Erythroblast (primary cell): ENCODE data around the gene NPHP4.
A peak's percentile ranks its signal among the peaks of the same experiment; 100 is the strongest.

Experiments
- DNase-seq, 2 experiments: peaks; one replicate each; lab custom pipeline; 2025; lab: John Stamatoyannopoulos, UW
- GATA1 ChIP-seq: IDR thresholded peaks from 2 replicates; pipeline ENCODE4 v1.6.1; 2011; ENCODE audit warnings: low read depth, mild to moderate bottlenecking, control low read depth, low read length, moderate library complexity
- POLR2A ChIP-seq: IDR thresholded peaks from 2 replicates; pipeline ENCODE4 v1.6.1; 2011; ENCODE audit warnings: mild to moderate bottlenecking, low read length

The NPHP4 gene

DNA sequence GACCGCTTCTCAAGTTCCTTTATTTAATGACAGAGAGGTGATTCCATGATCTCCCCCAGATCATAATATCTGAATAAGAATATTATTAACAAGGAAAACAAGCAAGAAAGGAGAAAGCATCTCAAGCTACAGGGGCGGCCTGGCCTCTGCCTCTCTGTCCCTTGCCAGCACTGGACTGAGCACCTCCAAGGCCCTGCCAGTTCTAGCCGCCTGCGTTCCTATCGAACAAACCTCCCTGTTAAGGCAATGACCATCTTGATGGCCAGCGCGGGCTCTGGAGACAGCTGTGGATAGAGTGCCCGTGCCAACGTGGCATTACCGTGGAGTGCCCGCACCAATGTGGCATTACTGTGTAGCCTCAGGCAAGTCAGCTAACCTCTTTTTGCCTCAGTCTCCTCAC lies 84.8 kb downstream of the NPHP4 start:
- DNase-seq, result no peak
- TF ChIP-seq POLR2A (no peak), GATA1 (no peak)

DNA sequence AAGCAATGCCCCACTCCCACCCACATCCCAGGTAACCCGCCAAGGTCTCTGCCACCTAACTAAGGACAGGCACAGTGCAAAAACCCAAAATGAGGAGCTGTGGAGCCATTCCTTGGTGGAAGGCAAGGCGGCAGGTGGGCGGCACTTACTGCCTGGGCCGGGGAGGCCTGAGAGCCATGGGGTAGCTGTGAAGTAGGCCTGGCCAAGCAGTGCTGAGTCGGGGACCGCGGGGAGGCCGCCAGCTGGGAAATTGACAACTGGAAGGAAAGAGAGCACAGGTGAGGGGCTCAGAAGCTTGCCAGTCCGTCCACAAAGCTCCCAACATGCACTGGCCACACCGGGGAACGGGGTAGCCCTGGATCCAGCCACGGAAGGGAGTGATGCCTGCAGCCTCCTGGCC lies 85.3 kb downstream of the NPHP4 start:
- TF ChIP-seq POLR2A (no peak), GATA1 (no peak)

GRCh38 chr1:5906116-5906515 lies 86.1 kb downstream of the NPHP4 start:
- DNase-seq, result no peak
- TF ChIP-seq GATA1, result no peak
- no peak for TF ChIP-seq POLR2A

More for the DNA sequence above, 85.3 kb downstream of the NPHP4 start:
- DNase-seq, result no peak

GRCh38 chr1:5905436-5905835 lies 86.8 kb downstream of the NPHP4 start:
- TF ChIP-seq POLR2A (no peak), GATA1 (no peak)
- no peak for DNase-seq

DNA sequence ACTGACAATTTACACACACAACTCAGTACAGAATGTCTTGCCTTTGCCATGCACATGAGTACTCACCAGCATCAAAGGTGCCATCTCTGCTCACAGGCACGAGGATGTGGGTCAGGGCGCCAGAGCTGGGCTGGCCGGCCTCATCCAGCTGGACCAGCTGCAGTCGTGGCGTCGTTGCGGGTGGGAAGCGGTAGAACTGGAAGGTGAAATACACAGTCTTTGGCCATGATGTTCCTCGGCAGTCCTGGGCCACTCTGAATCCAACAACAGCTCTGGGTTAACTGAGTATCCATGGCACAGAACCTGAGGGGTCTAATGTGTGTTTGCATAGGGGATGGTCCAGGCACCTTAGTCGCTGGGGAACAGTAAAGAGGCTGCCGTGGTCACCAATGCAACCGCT lies 87.7 kb downstream of the NPHP4 start:
- DNase-seq, result no peak
- no peak for TF ChIP-seq GATA1
- no peak for TF ChIP-seq POLR2A

- DNase-seq, result no peak
- TF ChIP-seq GATA1 (no peak), POLR2A (no peak)
These were observed 88.5 kb downstream of the NPHP4 start for GRCh38 chr1:5903680-5904079.

DNA sequence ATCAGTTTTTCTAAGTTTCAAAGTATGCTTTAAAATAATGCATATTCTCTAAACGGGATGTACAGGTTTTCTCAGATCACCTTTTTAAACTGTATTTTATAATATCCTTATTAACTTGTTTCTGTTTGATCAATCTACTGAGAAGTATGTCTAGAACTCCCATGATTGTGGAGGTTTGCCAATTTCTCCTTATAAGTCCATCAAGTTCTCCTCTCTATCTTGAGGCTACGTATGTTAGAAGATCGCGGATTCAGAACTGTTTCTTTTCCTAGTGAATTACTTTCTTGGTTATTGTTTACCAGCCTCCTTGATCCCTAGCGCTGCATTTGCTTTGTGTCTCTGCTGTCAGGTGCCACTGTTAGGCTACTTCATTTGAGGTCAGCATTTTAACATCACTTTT lies 89.2 kb downstream of the NPHP4 start:
- DNase-seq, result no peak
- no peak for TF ChIP-seq GATA1

GRCh38 chr1:5901841-5902240 lies 90.4 kb downstream of the NPHP4 start:
- TF ChIP-seq POLR2A (no peak), GATA1 (no peak)
- DNase-seq, result no peak

DNA sequence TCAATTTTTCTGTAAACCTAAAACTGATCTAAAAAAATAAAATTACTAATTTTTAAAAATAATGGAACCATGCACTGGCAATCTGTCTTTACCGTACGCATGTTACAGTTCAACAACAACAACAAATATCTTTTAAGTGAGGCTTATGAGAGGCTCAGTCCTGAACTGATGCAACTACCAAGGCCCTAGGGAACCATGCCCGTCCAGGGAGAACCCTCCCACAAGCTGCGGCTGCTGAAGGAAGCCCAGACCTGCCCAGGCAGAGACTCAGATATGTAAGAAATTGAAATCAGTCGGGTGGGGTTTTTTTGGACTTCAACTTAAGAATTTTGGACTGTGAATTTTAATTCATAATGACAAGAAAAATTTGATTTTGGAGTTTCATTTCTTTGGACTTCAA lies 91.1 kb downstream of the NPHP4 start:
- TF ChIP-seq POLR2A (no peak), GATA1 (no peak)

GRCh38 chr1:5898266-5898665 lies 94.0 kb downstream of the NPHP4 start:
- no peak for DNase-seq
- TF ChIP-seq GATA1, result no peak
- no peak for TF ChIP-seq POLR2A

More for the DNA sequence above, 91.1 kb downstream of the NPHP4 start:
- no peak for DNase-seq

DNA sequence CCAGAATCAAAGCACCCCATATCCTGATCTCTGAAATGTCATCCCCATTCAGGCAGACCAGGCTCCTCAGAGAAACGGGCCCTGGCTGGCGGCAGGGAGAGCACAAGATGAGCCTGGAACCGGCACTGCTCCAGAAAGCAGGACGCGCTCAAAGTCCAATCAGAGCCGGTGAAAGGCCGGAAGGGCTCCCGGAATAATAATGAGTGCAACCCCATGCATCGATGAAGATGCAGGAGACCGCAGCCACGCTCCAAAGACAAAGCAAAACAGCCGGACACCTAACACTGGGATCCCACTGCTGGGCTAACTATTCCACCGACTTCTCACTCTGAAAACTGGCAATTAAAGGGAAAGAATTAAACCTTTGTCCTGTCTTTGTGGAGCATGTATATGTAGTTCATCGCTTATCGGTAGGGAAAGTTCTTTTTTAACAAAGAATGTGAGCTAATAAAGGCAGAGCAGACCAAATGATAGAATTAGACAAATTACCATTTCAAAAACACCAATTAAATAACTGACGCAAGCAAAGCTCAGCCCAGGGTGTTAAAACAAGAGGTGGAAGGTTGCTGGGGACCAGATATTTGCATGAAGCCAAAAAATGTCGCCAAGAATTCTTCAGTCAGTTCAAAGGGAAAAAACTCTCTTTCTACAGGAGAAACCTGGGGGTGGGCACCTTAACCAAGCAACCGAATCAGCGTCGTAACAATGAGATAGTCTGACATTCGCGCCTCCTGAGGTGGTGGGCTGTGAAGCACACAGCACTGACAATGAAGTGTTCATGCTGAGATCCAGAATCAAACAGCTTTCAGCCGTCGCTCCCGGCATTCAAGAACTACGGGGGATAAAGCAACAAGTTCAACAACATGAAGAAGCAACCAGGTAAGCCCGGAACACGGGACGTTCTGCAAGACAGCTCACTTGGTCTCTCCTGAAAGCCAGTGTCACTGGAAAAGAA lies 95.2 kb downstream of the NPHP4 start:
- no peak for DNase-seq
- no peak for TF ChIP-seq GATA1
- no peak for TF ChIP-seq POLR2A

GRCh38 chr1:5895446-5896406 lies 96.5 kb downstream of the NPHP4 start:
- DNase-seq, result no peak
- TF ChIP-seq GATA1 (no peak), POLR2A (no peak)

DNA sequence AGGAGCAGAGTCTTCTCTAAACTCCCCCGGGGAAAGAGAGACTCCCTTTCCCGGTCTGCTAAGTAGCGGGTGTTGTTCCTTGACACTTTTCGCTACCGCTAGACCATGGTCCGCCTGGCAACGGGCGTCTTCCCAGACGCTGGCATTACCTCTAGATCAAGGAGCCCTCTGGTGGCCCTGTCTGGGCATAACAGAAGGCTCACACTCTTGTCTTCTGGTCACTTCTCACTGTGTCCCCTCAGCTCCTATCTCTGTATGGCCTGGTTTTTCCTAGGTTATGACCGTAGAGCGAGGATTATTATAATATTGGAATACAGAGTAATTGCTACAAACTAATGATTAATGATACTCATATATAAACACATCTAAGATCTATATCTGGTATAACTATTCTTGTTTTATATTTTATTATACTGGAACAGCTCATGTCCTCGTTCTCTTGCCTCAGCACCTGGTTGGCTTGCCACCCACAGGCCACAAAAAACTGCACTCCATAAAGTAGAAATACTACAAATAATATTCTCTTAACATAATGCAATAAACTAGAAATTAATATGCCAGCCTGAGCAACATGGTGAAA lies 98.4 kb downstream of the NPHP4 start:
- DNase-seq, result peak in 1 of 2 experiments; percentile 5
